ENCODE data around the gene SUSD4.

Gene SUSD4

DNA sequence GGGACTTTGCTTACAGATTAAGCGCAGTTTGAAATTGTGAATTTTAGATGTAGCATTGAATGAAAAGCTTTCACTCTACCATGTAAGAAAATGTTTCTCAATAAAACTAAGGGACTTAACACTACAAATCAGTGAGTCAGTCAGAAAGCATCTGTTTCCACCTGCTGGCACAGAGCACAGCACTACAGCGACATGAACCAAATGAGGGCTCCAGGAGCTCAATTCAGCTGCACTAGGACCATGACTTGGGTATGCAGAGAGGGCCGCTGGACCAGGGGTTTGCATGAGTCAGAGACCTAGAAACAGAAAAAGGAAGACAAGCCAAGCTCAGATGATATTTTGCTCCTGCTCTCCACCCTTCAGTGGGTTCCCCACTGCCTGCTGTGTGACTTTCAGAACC, 5.2 kb downstream of the SUSD4 start:
- no peak for DNase-seq (ENCODE audit: low read depth)
- TF ChIP-seq, protein P1, sequence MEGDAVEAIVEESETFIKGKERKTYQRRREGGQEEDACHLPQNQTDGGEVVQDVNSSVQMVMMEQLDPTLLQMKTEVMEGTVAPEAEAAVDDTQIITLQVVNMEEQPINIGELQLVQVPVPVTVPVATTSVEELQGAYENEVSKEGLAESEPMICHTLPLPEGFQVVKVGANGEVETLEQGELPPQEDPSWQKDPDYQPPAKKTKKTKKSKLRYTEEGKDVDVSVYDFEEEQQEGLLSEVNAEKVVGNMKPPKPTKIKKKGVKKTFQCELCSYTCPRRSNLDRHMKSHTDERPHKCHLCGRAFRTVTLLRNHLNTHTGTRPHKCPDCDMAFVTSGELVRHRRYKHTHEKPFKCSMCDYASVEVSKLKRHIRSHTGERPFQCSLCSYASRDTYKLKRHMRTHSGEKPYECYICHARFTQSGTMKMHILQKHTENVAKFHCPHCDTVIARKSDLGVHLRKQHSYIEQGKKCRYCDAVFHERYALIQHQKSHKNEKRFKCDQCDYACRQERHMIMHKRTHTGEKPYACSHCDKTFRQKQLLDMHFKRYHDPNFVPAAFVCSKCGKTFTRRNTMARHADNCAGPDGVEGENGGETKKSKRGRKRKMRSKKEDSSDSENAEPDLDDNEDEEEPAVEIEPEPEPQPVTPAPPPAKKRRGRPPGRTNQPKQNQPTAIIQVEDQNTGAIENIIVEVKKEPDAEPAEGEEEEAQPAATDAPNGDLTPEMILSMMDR (IDR thresholded peaks at IDR 0.05; ENCODE audit: low read length, missing control alignments): no peak
- H3K4me3 ChIP-seq (replicated peaks; ENCODE audit: low read depth, low read length): no peak overlapping the region

DNA sequence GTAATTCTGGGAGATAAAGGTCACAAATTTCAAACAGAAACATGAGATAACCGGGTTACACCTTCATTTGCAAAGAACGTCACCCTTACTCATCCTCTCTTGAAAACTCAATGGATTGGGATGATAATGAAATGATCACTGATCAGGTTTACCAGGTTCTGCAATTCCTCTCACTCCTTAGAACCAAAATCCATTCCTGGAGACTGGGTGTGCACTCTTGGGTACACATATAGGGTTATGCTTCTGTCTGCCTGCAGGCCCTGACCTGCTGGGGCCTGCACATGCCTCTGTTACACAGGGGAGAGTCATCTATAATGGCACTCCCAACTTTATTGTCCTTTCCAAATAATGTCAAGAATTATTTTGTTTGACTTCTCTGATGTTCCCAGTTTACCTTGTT, 8.3 kb downstream of the SUSD4 start:
- no peak overlapping the region for H3K4me3 ChIP-seq (replicated peaks; ENCODE audit: low read depth, low read length)
- TF ChIP-seq, protein P1 (IDR thresholded peaks at IDR 0.05; ENCODE audit: low read length, missing control alignments): no peak
- no peak for DNase-seq (ENCODE audit: low read depth)

DNA sequence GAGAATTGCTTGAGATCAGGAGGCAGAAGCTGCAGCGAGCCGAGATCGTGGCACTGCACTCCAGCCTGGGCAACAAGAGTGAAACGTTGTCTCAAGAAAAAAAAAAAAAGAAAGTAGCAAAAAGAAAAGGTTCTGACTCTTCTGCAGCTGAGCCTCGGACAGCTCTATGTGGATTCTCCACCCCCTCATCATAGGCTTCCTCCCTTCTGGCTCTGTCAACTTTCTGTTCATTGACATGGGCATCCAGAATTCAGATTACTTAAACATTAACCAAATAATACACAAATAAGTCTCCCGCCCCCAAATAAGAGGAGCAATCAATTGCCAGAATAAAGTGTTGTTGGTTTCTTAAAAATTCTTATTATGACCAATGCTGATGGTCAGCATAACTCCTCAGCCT, 10.0 kb downstream of the SUSD4 start:
- DNase-seq (ENCODE audit: low read depth): no peak
- TF ChIP-seq, protein P1 (IDR thresholded peaks at IDR 0.05; ENCODE audit: low read length, missing control alignments): no peak
- no peak overlapping the region for H3K4me3 ChIP-seq (replicated peaks; ENCODE audit: low read depth, low read length)

DNA sequence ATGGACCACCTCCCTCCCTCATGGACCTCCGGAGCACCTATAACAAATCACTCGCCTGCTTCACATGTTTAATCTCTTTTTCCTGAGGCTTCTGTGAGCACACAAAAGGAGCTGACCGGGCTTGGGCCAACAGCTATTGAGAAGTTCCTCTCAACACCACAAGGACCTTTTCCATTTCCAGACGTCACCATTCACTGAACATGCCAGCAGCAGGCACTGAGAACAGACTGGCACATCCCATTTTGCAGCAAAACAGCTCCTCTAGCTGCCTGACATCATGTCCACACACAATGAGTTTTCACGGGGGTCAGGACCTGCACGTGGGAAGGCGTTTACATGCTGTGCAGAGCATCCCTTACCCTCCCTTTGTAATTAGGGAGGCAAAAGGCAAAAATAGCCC, 11.0 kb downstream of the SUSD4 start:
- DNase-seq (ENCODE audit: low read depth): no peak
- H3K4me3 ChIP-seq (replicated peaks; ENCODE audit: low read depth, low read length): no peak overlapping the region
- TF ChIP-seq, protein P1 (IDR thresholded peaks at IDR 0.05; ENCODE audit: low read length, missing control alignments): no peak

DNA sequence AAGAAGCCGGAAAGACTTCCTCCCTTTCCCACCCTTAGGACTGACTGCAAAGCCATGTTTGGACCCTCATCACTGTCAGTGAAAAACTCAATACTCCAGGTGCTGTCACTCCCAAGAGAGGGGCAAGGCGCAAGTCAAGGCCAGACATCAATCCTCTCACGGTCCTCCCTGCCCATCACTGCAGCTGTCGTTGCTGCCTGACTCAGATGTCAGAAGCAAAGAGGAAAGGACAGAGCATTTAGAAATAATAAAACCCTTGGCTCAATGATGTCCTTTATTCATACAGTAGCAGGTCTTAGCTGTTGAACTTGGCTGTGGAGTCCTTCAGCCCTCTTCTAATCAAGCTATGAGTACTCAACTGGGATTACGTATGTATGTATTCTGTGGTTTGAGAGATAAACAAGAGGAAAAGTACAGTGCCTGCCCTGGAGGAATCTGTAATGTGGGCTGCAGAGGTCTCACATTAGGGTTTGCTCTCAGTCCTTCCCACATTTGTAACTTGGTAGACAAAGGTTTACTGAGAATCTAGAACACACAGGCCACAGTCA, 13.5 kb downstream of the SUSD4 start:
- no peak for DNase-seq (ENCODE audit: low read depth)
- H3K4me3 ChIP-seq (replicated peaks; ENCODE audit: low read depth, low read length): no peak overlapping the region
- TF ChIP-seq, protein P1 (IDR thresholded peaks at IDR 0.05; ENCODE audit: low read length, missing control alignments): no peak

DNA sequence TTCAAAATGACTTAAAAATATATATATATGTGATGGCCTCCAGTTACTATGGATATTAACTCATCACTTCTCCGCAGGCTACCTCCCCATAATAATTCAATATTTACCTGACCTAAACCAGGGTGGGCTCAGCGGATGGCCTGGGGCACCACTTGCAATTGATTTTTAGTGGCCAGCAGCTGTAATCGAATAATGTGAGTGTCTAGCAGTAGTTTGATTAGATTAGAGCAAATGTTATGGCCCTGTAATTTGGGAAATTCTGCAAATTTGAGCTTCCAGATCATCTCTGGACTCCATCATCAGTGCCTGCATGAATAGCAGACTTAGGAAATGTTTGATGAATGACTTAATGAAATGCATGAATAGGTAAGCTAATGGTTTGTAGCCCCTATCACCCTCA, 14.7 kb downstream of the SUSD4 start:
- DNase-seq (ENCODE audit: low read depth): no peak
- TF ChIP-seq, protein P1 (IDR thresholded peaks at IDR 0.05; ENCODE audit: low read length, missing control alignments): no peak
- H3K4me3 ChIP-seq (replicated peaks; ENCODE audit: low read depth, low read length): no peak overlapping the region

DNA sequence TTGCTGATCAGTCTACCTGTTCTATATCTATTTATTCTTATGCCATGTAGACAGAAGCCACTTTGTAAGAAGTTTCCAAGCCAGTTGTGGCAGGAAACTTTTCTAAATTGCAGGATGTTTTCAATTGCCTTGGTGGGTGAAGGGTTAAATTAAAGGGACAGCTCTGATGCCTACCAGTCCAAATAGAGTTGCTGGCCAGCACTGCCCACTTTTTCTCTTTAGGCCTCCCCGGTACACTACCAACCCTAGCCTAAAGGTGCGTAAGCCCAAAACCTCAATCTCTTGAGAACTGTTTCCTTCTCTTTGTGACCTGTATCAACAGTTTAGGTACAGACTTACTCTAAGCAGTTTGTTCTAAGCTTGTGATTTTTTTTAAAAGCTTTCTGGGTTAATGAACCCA, 15.5 kb downstream of the SUSD4 start:
- DNase-seq (ENCODE audit: low read depth): no peak
- TF ChIP-seq, protein P1 (IDR thresholded peaks at IDR 0.05; ENCODE audit: low read length, missing control alignments): no peak

More for the DNA sequence above, 15.5 kb downstream of the SUSD4 start:
- H3K4me3 ChIP-seq (replicated peaks; ENCODE audit: low read depth, low read length): no peak overlapping the region

All from fibroblast of pulmonary artery (primary cell).